Measurements from ENCODE around the gene SMCP. TPM values are rescaled to one million over a fixed set of nuclear protein-coding genes. Genes with fewer than 3 reads are reported as not detected.

Gene SMCP, protein sequence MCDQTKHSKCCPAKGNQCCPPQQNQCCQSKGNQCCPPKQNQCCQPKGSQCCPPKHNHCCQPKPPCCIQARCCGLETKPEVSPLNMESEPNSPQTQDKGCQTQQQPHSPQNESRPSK
- not detected for polyA plus RNA-seq (ENCODE audit: insufficient read length in 4 of 4)

DNA sequence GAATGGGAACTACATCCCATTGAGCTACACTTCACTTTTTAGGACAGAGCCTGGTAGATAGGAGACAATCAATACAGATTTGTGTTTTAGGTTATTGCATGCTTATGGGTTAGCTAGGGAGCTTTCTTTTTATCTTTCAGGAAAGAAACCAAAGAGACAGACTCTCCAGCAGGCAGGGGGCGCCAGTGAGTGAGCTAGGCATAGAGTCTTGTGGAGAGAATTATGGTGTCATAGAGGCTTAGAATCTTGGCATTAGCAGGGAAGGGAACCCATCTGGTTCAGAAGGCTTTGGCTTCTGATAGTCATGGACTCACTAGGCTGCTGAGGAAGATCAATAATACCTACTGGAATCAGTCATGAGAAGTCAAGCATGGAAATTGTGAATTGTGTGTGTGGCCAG, at the start of gene SMCP:
Gene SMCP, plus strand, starts transcription at position 281 of the 400 bp plus-strand sequence. CDS start 6,101 bp downstream, outside the sequence.
- DNase-seq (ENCODE audit: low read depth in 4 of 4, low spot score in 3 of 4): no peak

- DNase-seq (ENCODE audit: low read depth in 4 of 4, low spot score in 3 of 4): no peak
These were observed 41.3 kb upstream of the SMCP start for GRCh38 chr1:152836870-152837269.

DNA sequence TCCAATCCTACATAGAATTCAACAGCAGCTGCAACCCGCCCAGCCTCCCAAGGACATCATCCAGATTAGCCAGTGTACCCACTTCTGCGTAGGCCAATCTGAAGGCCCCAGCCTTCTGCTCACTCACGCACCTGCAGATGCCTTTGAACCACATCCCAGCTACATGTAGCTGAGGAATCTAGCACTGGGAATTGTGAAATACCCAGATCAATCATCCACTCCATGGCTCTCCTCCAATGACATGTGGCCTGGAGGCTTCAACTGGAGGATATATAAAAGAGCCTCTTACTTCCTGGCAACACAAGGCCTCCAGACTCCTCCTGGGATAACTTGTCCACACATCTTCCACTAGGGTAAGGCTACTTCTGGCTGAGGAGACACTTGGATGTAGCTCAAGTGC, 35.6 kb upstream of the SMCP start, which contains the start of gene LCE6A:
Gene LCE6A, plus strand, starts transcription at position 301 of the 400 bp plus-strand sequence. CDS start 665 bp downstream, outside the sequence.
- no peak for DNase-seq (ENCODE audit: low read depth in 4 of 4, low spot score in 3 of 4)

- DNase-seq (ENCODE audit: low read depth in 4 of 4, low spot score in 3 of 4): no peak
These were observed 22.5 kb upstream of the SMCP start for GRCh38 chr1:152855661-152856060.

- no peak for DNase-seq (ENCODE audit: low read depth in 4 of 4, low spot score in 3 of 4)
These were observed 20.1 kb upstream of the SMCP start for GRCh38 chr1:152858062-152858461.

- DNase-seq (ENCODE audit: low read depth in 4 of 4, low spot score in 3 of 4): no peak
These were observed 18.4 kb upstream of the SMCP start, which contains the start of gene LCE7A for GRCh38 chr1:152859696-152860095. TSS of gene LCE7A (plus strand) at chr1:152859996. CDS start at chr1:152860698, 702 bp downstream.

- no peak for DNase-seq (ENCODE audit: low read depth in 4 of 4, low spot score in 3 of 4)
These were observed 18.0 kb upstream of the SMCP start for GRCh38 chr1:152860129-152860528.

- DNase-seq (ENCODE audit: low read depth in 4 of 4, low spot score in 3 of 4): no peak
These were observed 16.7 kb upstream of the SMCP start for GRCh38 chr1:152861374-152861773.

GRCh38 chr1:152864443-152864842, 13.7 kb upstream of the SMCP start:
- DNase-seq (ENCODE audit: low read depth in 4 of 4, low spot score in 3 of 4): no peak

DNA sequence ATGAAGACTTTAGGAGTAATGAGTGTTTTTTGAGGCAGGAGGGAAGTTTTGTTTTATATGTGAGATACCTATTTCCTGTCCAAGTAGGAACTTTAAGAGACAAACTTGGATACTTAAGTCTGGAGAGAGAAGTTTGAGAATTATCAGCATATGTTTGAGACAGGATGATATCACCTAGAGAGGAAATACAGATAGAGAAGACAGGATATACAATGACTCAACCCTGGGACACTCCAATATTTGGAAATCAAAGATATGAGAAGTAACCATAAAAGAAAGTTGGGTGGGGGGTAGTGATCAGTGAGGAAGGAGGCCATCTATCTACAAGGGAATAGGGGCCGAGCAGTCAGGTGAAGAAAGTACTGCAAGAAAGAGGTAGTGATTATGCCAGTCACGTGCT, 11.8 kb upstream of the SMCP start:
- DNase-seq (ENCODE audit: low read depth in 4 of 4, low spot score in 3 of 4): no peak

GRCh38 chr1:152869808-152870419, 8.2 kb upstream of the SMCP start:
- DNase-seq (ENCODE audit: low read depth in 4 of 4, low spot score in 3 of 4): peak; percentile 16 to 47 (median 26)

- no peak for DNase-seq (ENCODE audit: low read depth in 4 of 4, low spot score in 3 of 4)
These were observed 7.0 kb upstream of the SMCP start for GRCh38 chr1:152870831-152871730.

GRCh38 chr1:152871731-152872126, 6.4 kb upstream of the SMCP start:
- no peak for DNase-seq (ENCODE audit: low read depth in 4 of 4, low spot score in 3 of 4)

GRCh38 chr1:152873495-152873894, 4.6 kb upstream of the SMCP start:
- DNase-seq (ENCODE audit: low read depth in 4 of 4, low spot score in 3 of 4): no peak

DNA sequence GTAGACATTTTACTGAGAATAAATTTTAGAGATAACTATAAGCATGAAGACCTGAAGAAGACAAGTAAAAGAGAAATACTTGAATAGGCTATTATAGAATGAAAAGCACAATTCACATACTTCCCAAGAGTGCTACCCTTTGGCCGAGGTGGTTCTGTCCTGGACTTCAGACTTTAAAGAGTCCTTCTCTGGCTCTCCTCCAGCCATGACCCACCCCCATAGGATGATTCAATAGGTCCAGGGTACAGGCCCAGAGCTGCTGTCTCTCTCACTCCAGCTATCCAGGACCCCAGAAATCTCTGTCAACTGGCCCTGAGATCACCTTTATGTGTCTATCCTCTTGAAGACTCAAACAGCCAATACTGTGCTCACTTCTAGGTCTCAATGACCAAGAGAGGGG, 1.3 kb upstream of the SMCP start:
- DNase-seq (ENCODE audit: low read depth in 4 of 4, low spot score in 3 of 4): no peak

DNA sequence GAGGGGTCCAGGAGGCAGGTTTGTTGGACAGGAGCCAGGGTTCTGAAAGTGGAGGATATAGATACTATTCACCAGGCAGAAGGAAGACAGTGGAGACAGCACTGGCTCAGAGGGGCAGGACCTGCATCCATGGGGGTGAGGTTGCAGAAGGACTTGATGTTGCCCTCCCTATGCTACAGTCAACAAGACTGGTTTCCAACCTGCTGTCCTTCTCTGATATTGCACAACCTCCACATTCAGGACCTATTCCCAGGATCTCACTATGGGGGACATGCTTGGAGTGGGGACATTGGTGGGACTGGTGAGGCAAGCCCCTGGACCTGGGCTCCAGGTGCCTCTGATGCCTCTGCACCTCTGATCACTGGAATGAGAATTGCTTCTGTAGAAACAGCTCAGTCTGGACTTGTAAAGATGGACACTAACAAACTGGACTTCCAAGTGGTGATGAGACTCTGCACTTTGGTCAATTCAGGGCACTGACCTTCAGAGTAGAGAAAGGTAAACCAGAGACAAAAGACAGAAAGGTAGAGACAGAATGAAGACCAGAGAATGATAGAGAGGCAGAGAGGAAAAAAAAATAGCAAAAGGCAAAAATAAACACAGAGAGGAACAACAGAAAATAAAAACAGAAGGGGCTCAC, 1.6 kb downstream of the SMCP start:
- DNase-seq (ENCODE audit: low read depth in 4 of 4, low spot score in 3 of 4): no peak

- DNase-seq (ENCODE audit: low read depth in 4 of 4, low spot score in 3 of 4): no peak
These were observed 2.2 kb downstream of the SMCP start for GRCh38 chr1:152880316-152880715.

- no peak for DNase-seq (ENCODE audit: low read depth in 4 of 4, low spot score in 3 of 4)
These were observed 2.8 kb downstream of the SMCP start for GRCh38 chr1:152880907-152881306.

DNA sequence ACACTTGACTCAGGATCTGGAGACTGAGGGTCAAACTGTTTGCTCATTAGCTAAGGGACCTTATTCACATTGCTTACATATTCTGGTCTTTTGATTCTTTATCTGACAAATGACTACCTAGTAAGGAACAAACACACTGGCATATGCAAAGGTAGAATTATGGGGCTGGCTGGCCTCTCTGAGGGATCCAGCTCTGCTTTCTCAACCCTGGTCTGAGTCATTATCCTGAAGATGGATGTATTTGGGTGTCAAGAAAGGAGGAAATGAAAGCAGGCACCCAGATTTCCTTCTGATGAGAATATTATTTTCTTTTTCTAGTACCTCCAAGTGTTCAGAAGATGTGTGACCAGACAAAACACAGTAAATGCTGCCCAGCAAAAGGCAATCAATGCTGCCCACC, 6.0 kb downstream of the SMCP start:
- no peak for DNase-seq (ENCODE audit: low read depth in 4 of 4, low spot score in 3 of 4)

DNA sequence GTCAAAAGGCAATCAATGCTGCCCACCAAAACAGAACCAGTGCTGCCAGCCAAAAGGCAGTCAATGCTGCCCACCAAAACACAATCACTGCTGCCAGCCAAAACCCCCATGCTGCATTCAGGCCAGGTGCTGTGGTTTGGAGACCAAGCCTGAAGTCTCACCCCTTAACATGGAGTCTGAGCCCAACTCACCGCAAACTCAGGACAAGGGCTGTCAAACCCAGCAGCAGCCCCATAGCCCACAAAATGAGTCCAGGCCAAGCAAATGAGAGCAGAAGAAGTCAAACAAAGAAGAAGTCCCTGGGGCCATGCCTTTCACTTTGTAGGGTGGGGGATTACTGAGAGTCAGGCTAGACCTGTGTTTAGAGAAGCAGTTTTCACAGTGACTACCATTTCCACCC, 6.4 kb downstream of the SMCP start:
- no peak for DNase-seq (ENCODE audit: low read depth in 4 of 4, low spot score in 3 of 4)

Data from left renal pelvis (tissue), 4 donors.